Limb (tissue), 2 donors: ENCODE results near the gene SEZ6L.
"Not testable (repeated sequence)": the region's sequence is repeated elsewhere in the genome, so short reads cannot be mapped to it uniquely, and the experiment has no call there.

Source experiments
- DNase-seq, 2 donors: peaks; one replicate each; pipeline ENCODE4 v3.0.0-alpha.2; 2016; ENCODE audit errors: extremely low spot score in 2 of 2

SEZ6L gene

DNA sequence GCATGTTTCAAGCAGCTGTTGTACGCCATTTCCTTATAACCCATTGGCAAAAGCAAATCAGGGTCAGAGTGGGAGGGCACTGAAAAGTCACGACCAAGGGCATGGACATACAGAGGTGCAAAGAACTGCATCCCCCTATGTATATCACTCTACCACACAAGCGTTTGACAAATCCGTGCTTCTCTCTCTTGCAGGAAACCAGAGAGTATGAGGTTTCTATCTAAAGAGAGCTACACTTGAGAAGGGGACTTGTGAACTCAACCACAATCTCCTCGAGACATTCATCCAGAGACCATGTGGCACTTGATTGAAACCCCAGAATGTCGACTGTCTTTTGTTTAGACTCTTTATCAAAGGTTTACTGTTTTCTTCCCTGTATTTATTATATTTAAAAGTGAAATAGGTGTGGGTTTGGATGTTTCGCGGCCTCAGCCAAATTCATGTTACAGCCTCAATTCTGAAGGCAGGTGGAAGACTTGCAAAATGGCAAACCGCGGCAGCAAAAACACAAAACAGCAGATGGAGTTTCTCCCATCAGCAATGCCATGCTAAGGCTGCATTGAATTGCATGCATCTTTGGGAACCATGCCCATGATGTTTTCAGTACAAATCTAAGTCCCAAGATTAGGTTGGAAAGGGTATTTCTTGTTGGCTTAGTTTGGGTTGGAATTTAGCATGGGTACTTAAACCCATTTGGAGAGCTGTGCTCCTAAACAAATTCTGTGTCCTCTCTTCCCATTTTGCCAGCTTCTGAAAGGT, 211.0 kb downstream of the SEZ6L start:
- no peak for DNase-seq

DNA sequence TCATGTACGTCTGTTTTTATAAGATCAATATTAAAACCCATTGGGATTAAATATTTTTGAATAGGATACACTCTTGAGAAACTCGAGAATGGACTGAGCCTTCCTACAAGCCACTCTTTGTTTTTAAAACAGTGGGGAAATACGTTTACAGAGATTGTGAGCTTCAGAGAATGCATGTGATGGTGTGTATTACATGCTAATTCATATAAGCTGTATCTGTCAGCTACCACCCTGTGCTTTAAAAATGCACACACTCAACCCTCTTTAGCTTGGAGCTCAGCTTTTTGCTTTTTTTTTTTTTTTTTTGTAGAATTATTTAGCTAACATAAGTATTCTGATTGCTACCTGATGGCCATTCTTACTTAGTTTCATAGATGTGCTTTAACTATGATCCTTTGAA, 213.5 kb downstream of the SEZ6L start:
- no peak for DNase-seq

GRCh38 chr22:26383968-26384556, 214.8 kb downstream of the SEZ6L start:
- no peak for DNase-seq

DNA sequence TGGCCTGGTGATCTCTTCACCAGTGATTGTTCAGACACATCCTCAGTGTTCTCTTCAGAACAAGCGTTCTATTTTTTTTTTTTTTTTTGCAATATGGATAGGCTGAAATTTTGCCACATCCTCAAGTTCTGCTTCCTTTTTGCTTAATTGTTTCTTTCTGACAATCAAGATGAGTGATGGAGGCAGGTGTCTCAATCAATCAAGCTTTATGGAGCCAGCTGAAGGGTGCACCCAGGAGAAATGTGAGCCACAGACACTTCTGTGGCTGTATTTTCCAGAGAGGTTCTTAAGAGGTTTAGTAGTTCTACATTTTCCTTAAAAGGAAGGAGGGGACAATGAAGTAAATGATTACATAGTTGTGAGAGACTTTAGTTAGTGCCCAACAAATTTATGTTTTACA, 215.9 kb downstream of the SEZ6L start:
- no peak for DNase-seq

DNA sequence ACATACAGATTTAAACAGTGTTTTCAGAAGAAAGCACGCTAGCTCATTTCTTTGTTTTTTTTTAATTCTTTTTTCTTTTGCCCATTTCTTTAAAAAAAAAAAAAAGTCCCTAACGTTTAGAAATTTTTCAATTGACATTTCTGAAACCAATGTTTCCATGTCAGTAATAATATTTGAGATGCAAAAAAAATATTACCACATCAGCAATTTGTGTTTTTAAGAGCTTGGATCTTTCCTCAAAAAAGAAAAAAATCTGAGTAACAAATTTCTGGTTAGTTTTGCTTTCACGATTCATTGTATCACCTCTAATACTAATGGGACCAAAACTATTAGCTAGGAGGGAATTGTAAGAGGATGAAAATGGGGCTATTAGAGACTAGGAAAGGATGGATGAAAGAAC, 219.9 kb downstream of the SEZ6L start:
- DNase-seq: no peak

DNA sequence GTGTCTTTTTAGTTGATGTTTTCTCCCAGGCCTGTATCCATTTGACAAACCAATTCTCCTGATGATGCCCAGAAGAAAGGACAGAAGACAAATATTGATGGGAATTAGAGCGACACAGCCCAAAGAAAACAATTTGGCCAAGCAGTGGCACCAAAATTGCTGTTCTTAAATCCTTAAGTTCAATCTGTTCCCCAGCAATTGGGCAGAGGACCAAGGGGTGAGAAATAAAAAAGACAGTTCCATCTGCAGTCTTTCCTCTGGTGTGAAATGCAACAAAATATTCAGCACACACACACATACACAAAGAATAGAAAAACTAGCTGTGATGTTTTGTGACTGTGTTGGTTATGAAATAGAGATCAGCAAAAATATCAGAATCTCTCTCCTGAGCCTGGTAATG, 221.8 kb downstream of the SEZ6L start:
- no peak for DNase-seq

GRCh38 chr22:26391623-26392022, 222.4 kb downstream of the SEZ6L start:
- no peak for DNase-seq

GRCh38 chr22:26393929-26394328, 224.7 kb downstream of the SEZ6L start:
- no peak for DNase-seq

GRCh38 chr22:26394777-26395176, 225.5 kb downstream of the SEZ6L start:
- DNase-seq: no peak

DNA sequence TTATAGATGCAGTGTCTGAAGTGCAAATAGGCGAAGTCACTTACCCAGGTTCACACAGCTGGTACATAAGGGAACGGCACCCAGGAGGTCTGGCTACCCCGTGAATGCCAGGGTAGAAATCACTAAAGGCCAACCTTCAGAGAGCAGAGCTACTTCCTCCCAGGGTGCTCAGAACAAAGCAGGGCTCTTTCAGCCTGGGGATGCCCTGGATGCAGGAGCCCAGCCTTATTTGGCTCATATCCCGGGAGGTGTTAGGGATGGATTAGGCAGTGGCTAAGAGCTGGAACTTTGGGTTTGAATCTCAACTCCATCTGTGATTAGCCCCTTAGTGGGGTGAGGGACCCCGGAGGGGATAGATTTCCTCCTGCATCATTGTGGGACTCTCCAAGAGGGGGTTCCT, 226.7 kb downstream of the SEZ6L start:
- no peak for DNase-seq

DNA sequence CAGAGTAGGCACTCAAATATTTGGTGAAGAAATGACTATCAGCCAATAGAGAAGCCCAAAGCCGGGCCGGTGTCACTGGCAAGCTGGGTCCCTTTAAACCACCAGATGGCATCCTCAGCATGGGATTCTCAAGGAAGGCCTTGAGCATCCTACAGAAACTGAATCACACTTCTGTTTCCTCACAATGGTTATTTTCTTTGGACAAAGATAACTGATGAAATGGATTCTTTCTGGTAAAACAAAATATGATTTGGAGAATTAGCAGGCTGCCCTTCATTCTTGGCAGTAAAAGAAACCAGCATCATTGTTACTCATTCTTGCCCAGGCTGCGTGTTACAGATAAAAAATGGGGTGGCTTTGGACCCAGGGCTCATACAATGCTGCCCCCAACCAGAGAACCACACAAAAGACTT, 229.5 kb downstream of the SEZ6L start:
- DNase-seq: peak in 1 of 2 donors; percentile 39

DNA sequence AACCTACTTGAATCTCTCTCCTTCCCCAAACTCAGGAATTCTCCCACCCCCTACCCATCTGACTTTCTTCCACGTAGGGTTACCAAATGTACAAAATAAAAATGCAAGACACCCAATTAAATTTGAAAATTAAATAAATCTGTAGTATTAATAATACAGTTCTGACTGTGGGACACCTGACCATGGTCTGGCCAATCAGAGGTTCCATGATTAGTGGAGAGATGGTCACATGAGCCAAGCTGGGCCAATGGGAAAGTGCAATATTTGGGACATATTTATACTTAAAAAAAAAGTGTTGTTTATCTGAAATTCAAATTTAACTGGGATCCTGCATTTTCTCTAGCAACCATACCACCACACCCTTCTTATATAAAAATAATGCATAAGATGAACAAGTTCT, 230.0 kb downstream of the SEZ6L start:
- DNase-seq: no peak

- no peak for DNase-seq
These were observed 232.5 kb downstream of the SEZ6L start for GRCh38 chr22:26401726-26402125.

- DNase-seq: no peak
These were observed 235.7 kb downstream of the SEZ6L start for GRCh38 chr22:26404851-26405421.

DNA sequence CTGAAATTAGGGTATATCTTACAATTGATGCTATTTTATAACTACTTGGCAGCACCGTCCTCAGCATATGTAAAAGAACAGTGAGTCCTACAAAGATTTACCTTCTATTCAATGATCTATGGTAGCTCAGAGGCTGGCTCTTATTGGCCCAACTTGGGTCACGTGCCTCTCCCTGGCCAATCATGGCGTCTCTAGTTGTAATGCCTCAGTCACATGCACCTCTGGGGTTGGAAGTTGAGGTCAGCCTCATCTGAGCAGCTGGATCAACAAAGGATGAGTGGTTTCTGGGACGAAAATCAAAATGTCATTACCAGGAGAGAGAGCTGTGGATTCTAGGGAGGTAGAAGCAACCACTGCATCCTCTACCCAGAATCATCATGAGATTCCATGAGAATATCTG, 236.9 kb downstream of the SEZ6L start:
- no peak for DNase-seq

DNA sequence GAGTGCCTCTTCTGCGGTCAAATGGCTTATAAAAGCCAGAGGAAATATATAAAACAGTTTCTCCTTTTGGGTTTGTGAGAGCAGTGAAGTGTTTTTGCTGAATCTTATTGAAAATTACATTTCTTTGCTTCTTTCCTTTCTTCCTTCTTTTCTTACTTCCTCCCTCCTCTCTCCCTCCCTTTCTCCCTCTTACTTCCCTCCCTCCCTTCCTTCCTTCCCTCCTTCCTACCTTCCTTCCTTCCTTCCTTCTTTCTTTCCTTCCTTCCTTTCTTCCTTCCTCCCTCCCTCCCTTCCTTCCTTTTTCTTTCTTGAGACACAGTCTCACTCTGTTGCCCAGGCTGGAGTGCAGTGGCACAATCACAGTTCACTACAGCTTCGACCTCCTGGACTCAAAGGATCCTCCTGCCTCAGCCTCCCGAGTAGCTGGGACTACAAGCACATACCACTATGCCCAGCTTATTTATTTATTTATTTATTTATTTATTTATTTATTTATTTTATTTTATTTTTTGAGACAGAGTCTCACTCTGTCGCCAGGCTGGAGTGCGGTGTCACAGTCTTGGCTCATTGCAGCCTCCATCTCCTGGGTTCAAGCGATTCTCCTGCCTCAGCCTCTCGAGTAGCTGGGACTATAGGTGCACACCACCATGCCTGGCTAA, 239.4 kb downstream of the SEZ6L start:
- not testable (repeated sequence) for DNase-seq

- DNase-seq: peak in 1 of 2 donors; percentile 68
These were observed 240.6 kb downstream of the SEZ6L start for GRCh38 chr22:26409719-26410335.

- DNase-seq: no peak
These were observed 241.1 kb downstream of the SEZ6L start for GRCh38 chr22:26410386-26410785.

GRCh38 chr22:26414347-26414746, 245.1 kb downstream of the SEZ6L start:
- no peak for DNase-seq

DNA sequence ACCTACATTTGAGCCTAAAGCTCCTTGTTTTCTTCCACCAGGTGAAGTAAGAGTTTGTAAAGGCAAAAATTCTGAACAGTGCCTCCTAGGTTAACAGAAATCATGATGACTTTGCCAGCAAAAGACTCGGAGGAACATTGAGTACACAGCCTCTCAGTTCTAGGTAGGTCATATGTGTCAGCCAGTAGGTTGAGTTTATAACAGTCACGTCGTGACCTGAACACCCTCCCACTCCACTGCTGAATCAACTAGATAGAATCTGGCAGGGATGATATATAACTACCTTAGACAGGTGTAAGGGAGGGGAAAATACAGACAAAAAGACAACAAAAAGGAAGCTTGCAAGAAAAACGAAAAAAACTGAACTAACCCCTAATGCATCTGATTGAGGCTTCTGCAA, 247.0 kb downstream of the SEZ6L start:
- no peak for DNase-seq

- DNase-seq: peak; percentile 61 to 76
These were observed 247.5 kb downstream of the SEZ6L start for GRCh38 chr22:26416670-26417276.

GRCh38 chr22:26417406-26417805, 248.1 kb downstream of the SEZ6L start:
- DNase-seq: no peak
